GM12878 (cell line): ENCODE results near the gene B4GALNT4. TPM values are rescaled to one million over a fixed set of nuclear protein-coding genes. Genes with fewer than 3 reads are reported as not detected.
"Not testable (repeated sequence)": the region's sequence is repeated elsewhere in the genome, so short reads cannot be mapped to it uniquely, and the experiment has no call there.

Source experiments
- ATAC-seq: fragments of 200-7000 bp; cut with Tn5 transposase; 3 replicates; pipeline ENCODE4 v1.9.1; 2020; ENCODE audit warnings: mild to moderate bottlenecking, moderate library complexity
- BruUV-seq: library from RNA; stranded (reverse); fragments of 400-500 nt; replicated peaks from 2 replicates; lab custom pipeline; 2021; lab: Mats Ljungman, UMichigan
- CTCF ChIA-PET: fragments of 300-600 bp; sonication (Branson Sonifier 250); formaldehyde crosslinking; extraction: SDS; loops from one replicate; lab custom pipeline; 2021; ENCODE audit warnings: inconsistent platforms; lab: Yijun Ruan, JAX
- POLR2A ChIA-PET: fragments of 350-600 bp; formaldehyde crosslinking; extraction: SDS; loops from one replicate; lab custom pipeline; 2021; ENCODE audit warnings: inconsistent platforms; lab: Charles Lee
- RAD21 ChIA-PET: fragments of 300-600 bp; sonication (Branson Sonifier 250); formaldehyde crosslinking; loops from one replicate; lab custom pipeline; 2023; ENCODE audit warnings: antibody characterized with exemption; ENCODE audit not compliant: unreplicated experiment; lab: Charles Lee
- SMC1A ChIA-PET: fragments of 300-600 bp; sonication (Branson Sonifier 250); formaldehyde crosslinking; loops from one replicate; lab custom pipeline; 2023; ENCODE audit not compliant: unreplicated experiment, uncharacterized antibody; lab: Charles Lee
- DNase-seq: peaks from one replicate; pipeline ENCODE4 v3.0.0-alpha.2; 2011; ENCODE audit warnings: low read depth, low spot score
- FAIRE-seq: peaks from 3 replicates; lab custom pipeline; 2011; peaks lifted over from hg19 to GRCh38; lab: Jason Lieb, UNC
- H2AFZ ChIP-seq: 2 replicates; pipeline ENCODE4 v1.6.0; 2011; ENCODE audit warnings: low read depth, low read length, control low read depth; ENCODE audit not compliant: control insufficient read depth
- H3K27ac ChIP-seq: 2 replicates; pipeline ENCODE4 v1.5.1; 2011; ENCODE audit warnings: control low read depth; ENCODE audit not compliant: control insufficient read depth, insufficient read depth
- H3K27me3 ChIP-seq, 2 experiments: replicated peaks in 1 of 2; 2 replicates each; pipeline versions ENCODE4 v1.6.0 to v1.6.1; 2011; ENCODE audit warnings: low read length in 1 of 2; ENCODE audit not compliant: control insufficient read depth in 2 of 2, insufficient read depth in 2 of 2
- H3K36me3 ChIP-seq, 2 experiments: 2 replicates each; pipeline ENCODE4 v1.5.1; 2011; ENCODE audit warnings: low read length in 1 of 2; ENCODE audit not compliant: control insufficient read depth in 2 of 2, insufficient read depth in 2 of 2
- H3K4me1 ChIP-seq: 2 replicates; pipeline ENCODE4 v1.6.1; 2011; ENCODE audit warnings: mild to moderate bottlenecking, low read length, moderate library complexity, mixed read lengths; ENCODE audit not compliant: control insufficient read depth, insufficient read depth
- H3K4me2 ChIP-seq: 2 replicates; pipeline ENCODE4 v1.6.0; 2011; ENCODE audit warnings: control low read depth; ENCODE audit not compliant: control insufficient read depth, insufficient read depth
- H3K4me3 ChIP-seq: fragments of 200-600 bp; sonication (generic); 2 replicates; pipeline ENCODE4 v1.5.1; 2016
- H3K79me2 ChIP-seq: 2 replicates; pipeline ENCODE4 v1.6.0; 2011; ENCODE audit warnings: low read length; ENCODE audit not compliant: control insufficient read depth, insufficient read depth
- H3K9ac ChIP-seq: 2 replicates; pipeline ENCODE4 v1.8.0; 2011; ENCODE audit warnings: low read length, control low read depth, mixed read lengths; ENCODE audit not compliant: control insufficient read depth, insufficient read depth
- H3K9me3 ChIP-seq: replicated peaks from 3 replicates; pipeline ENCODE4 v1.5.1; 2011; ENCODE audit warnings: mild to moderate bottlenecking, low read length; ENCODE audit not compliant: control insufficient read depth, insufficient read depth
- H4K20me1 ChIP-seq: 2 replicates; pipeline ENCODE4 v1.6.0; 2011; ENCODE audit not compliant: control insufficient read depth, insufficient read depth
- CEBPB ChIP-seq, 2 experiments: fragments of 150-350 bp in 1 of 2; IDR thresholded peaks; 2 replicates each; pipeline ENCODE4 v1.6.1; 2012 to 2014; ENCODE audit warnings: low read depth in 2 of 2, low read length in 2 of 2, borderline replicate concordance in 1 of 2, inconsistent platforms in 1 of 2
- CHD2 ChIP-seq: IDR thresholded peaks from 2 replicates; pipeline ENCODE4 v1.6.1; 2011; ENCODE audit warnings: low read depth, low read length, improper control_type of control experiment, borderline replicate concordance
- EGR1 ChIP-seq, 2 experiments: IDR thresholded peaks; 1 replicate in 1 of 2; 2 replicates in 1 of 2; pipeline ENCODE4 v1.6.1; 2011 to 2012; ENCODE audit warnings: low read depth in 2 of 2, low read length in 2 of 2, borderline replicate concordance in 1 of 2, mild to moderate bottlenecking in 1 of 2, moderate library complexity in 1 of 2
- FOS ChIP-seq: IDR thresholded peaks from 3 replicates; pipeline ENCODE4 v1.6.1; 2011; ENCODE audit warnings: borderline replicate concordance; ENCODE audit not compliant: insufficient read length; ENCODE audit errors: extremely low read depth
- JUND ChIP-seq: IDR thresholded peaks from 2 replicates; pipeline ENCODE4 v1.6.1; 2012; ENCODE audit warnings: low read depth, mild to moderate bottlenecking, low read length, improper control_type of control experiment, moderate library complexity
- KDM1A ChIP-seq: fragments of 200-600 bp; sonication (generic); IDR thresholded peaks from 2 replicates; pipeline ENCODE4 v1.6.1; 2016; ENCODE audit warnings: borderline replicate concordance
- RB1 ChIP-seq: fragments of 450-650 bp; formaldehyde crosslinking; IDR thresholded peaks from 2 replicates; pipeline ENCODE4 v1.6.1; 2017; ENCODE audit warnings: mild to moderate bottlenecking, borderline replicate concordance
- ZNF207 ChIP-seq: fragments of 450-650 bp; IDR thresholded peaks from 2 replicates; pipeline ENCODE4 v1.6.1; 2014; ENCODE audit warnings: antibody characterized with exemption, mild to moderate bottlenecking, borderline replicate concordance
- ZNF274 ChIP-seq: IDR thresholded peaks from one replicate; pipeline ENCODE4 v1.8.0; 2011; ENCODE audit not compliant: insufficient read length, insufficient read depth
- WGBS: methylation state at CpG from one replicate; pipeline ENCODE4 v1.1.6; 2016; ENCODE audit warnings: low lambda C conversion rate; ENCODE audit not compliant: insufficient replicate concordance, insufficient coverage; ENCODE audit errors: missing lambda C conversion rate; 5-methylcytosine and 5-hydroxymethylcytosine counted together
- in situ Hi-C: fragments of 300-500 bp; cut with MboI; formaldehyde crosslinking; loops from 9 replicates; pipeline ENCODE4 v1.14.3; 2018; ENCODE audit warnings: mixed read lengths
- intact Hi-C: fragments of 100-400 bp; cut with micrococcal nuclease; formaldehyde crosslinking; loops from one replicate; pipeline ENCODE4 v1.14.2; 2022; ENCODE audit not compliant: unreplicated experiment
- polyA plus RNA-seq, 11 experiments: library from polyadenylated mRNA; depleted of rRNA in 4 of 11; unstranded in 6 of 11; stranded (reverse) in 5 of 11; fragments of >200 nt; fragmentation: Nextera tagmentation in 4 of 11; fragmentation: Illumina TruSeq in 1 of 11; extraction: Ambion mirVana in 4 of 11; extraction: Trizol in 1 of 11; gene quantifications; 1 replicate in 1 of 11; 2 replicates in 10 of 11; pipeline versions ENCODE4 v1.2.1 to v1.2.3, GENCODE V29; 2011 to 2016; ENCODE audit warnings: inconsistent platforms in 2 of 11, missing spikeins in 2 of 11, low read depth in 1 of 11
- total RNA-seq, 4 experiments: library from RNA; depleted of rRNA in 3 of 4; stranded (reverse); fragments of >200 nt in 3 of 4; fragmentation: Illumina TruSeq in 1 of 4; extraction: Trizol in 1 of 4; gene quantifications; 2 replicates each; pipeline versions ENCODE4 v1.2.1 to v1.2.3, GENCODE V29; 2013 to 2021
- TF ChIP-seq, protein P1 (sequence below): fragments of 450-650 bp; IDR thresholded peaks from 2 replicates; pipeline ENCODE4 v1.6.1; 2014; ENCODE audit warnings: mild to moderate bottlenecking

Gene B4GALNT4
- total and polyA plus RNA-seq, 10 of the 15 experiments (the other 5 are each of a cell fraction or from before 2014, with no cell fraction given) = 0.04 to 0.82 (median 0.40) TPM; not detected in 6

DNA sequence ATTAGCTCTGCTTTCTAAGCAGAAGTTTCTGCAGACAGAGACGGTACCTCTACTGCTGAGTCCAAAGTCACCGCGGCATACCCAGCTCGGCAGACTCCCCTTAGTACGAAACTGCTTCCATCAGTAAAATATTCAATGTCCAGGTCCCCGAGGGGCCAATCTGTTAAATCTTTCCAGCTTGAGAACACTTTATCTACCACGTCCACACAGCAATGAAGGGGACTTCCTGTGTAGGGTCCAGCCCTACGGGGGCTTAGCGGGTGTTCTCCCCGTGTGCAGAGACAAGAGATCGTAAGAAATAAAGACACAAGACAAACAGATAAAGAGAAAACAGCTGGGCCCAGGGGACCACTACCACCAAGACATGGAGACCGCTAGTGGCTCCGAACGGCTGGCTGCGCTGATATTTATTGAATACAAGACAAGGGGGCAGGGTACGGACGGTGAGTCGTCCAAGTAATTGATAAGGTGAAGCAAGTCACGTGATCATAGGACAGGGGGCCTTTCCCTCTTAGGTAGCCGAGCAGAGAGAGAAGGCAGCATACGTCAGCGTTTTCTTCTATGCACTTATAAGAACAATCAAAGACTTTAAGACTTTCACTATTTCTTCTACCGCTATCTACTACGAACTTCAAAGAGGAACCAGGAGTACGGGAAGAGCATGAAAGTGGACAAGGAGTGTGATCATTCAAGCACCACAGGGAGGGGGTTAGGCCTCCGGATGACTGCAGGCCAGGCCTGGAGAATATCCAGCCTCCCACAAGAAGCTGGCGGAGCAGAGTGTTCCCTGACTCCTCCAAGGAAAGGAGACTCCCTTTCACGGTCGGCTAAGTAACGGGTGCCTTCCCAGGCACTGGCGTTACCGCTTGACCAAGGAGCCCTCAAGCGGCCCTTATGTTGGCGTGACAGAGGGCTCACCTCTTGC, 44.4 kb upstream of the B4GALNT4 start:
- 79% methylated on average over 28 of the region's 34 CpGs for WGBS

DNA sequence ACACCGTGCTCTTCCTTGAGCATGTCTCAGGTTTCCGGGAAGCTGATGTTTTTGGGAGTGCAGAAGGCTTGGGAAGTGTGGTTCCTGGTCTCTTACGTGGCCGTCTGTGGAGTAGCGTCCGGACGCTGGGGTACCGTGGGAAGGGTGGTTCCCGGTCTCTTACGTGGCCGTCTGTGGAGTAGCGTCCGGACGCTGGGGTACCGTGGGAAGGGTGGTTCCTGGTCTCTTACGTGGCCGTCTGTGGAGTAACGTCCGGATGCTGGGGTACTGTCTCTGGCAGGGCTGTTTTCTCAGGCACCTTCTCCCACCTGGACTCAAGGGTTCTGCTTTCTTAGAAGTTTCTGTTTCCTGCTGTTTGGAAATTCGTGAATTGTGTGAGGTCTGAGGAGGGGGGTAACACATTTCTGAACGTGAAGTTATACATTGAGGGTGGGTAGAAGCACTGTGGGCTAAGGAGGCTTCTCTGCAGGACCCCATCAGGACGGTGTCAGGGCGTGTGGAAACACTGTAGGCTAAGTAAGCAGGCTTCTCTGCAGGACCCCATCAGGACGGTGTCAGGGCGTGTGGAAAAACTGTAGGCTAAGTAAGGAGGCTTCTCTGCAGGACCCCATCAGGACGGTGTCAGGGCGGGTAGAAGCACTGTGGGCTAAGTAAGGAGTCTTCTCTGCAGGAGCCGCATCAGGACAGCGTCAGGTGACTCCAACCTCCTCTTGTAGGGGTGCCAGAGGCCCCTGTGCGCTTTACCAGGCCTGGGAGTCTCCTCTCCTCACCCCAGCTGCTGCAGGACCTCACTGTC, 43.3 kb upstream of the B4GALNT4 start:
- 88% methylated on average over 30 of the region's 30 CpGs for WGBS
- Histone ChIP-seq H3K4me3 (peak overlapping the region; percentile 56), H2AFZ (peak overlapping the region; percentile 80), H3K36me3 (no peaks in the 10 kb centered on the region), H3K4me2 (peak overlapping the region; percentile 100), H3K79me2 (peaks cover 4% of the 10 kb centered on the region), H3K27me3 (no peaks in the 10 kb centered on the region), H3K9ac (peak overlapping the region; percentile 98), H3K9me3 (no peaks in the 10 kb centered on the region), H3K4me1 (peaks cover 43% of the 10 kb centered on the region), H3K27ac (peak overlapping the region; percentile 100), H4K20me1 (no peaks in the 10 kb centered on the region)
- ChIA-PET POLR2A (interaction anchor here (0.7 to 6.0 kb wide), 8 partner anchors 9 to 88 kb away, joined by 3 to 86 read pairs (median 8); no protein-coding TSS in a partner anchor), CTCF (interaction anchor here (1.6 to 5.3 kb wide), 3 partner anchors 10 to 29 kb away, joined by 4 to 43 read pairs (median 10); no protein-coding TSS in a partner anchor), SMC1A (interaction anchor here (1.0 to 1.8 kb wide), 2 partner anchors 21 to 29 kb away, joined by 3 to 18 read pairs; no protein-coding TSS in a partner anchor), RAD21 (interaction anchor here (1.5 to 5.2 kb wide), 7 partner anchors 9 to 29 kb away, joined by 3 to 68 read pairs (median 7); no protein-coding TSS in a partner anchor)
- peak; percentile 47 for FAIRE-seq
- in situ Hi-C loops = no loop called here
- no peak for DNase-seq
- intact Hi-C loops = no loop called here
- BruUV-seq = no TSS peak
- no peak for ATAC-seq
- TF ChIP-seq FOS (no peak), RB1 (no peak), ZNF274 (no peak), CHD2 (no peak), CEBPB (IDR thresholded peaks at IDR 0.05; ENCODE audit: borderline replicate concordance in 1 of 2, low read depth in 2 of 2, low read length in 2 of 2) (no peak), KDM1A (no peak), EGR1 (IDR thresholded peaks at IDR 0.05; ENCODE audit: borderline replicate concordance in 1 of 2, low read depth in 2 of 2, low read length in 2 of 2) (no peak), JUND (no peak), ZNF207 (no peak)
- TF ChIP-seq, protein P1, sequence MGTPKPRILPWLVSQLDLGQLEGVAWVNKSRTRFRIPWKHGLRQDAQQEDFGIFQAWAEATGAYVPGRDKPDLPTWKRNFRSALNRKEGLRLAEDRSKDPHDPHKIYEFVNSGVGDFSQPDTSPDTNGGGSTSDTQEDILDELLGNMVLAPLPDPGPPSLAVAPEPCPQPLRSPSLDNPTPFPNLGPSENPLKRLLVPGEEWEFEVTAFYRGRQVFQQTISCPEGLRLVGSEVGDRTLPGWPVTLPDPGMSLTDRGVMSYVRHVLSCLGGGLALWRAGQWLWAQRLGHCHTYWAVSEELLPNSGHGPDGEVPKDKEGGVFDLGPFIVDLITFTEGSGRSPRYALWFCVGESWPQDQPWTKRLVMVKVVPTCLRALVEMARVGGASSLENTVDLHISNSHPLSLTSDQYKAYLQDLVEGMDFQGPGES = no peak

More for the DNA sequence above, 44.4 kb upstream of the B4GALNT4 start:
- H3K79me2 ChIP-seq, H4K20me1 ChIP-seq, H3K36me3 ChIP-seq, intact Hi-C loops, H3K4me2 ChIP-seq, BruUV-seq, ATAC-seq, H3K27me3 ChIP-seq, H3K27ac ChIP-seq, H2AFZ ChIP-seq, in situ Hi-C loops, FAIRE-seq, DNase-seq, H3K4me3 ChIP-seq, H3K9me3 ChIP-seq, H3K9ac ChIP-seq: not testable (repeated sequence)
- ChIA-PET CTCF (interaction anchor here (0.9 to 3.4 kb wide), 2 partner anchors 30 kb away, joined by 3 to 10 read pairs; no protein-coding TSS in a partner anchor), RAD21 (interaction anchor here (2.8 kb wide), 1 partner anchor 8 kb away, joined by 14 read pairs; no protein-coding TSS in a partner anchor), POLR2A (interaction anchor here (0.8 to 1.0 kb wide), 2 partner anchors 9 to 11 kb away, joined by 3 to 5 read pairs; no protein-coding TSS in a partner anchor), SMC1A (interaction anchor here (1.0 to 1.3 kb wide), 2 partner anchors 10 to 20 kb away, joined by 3 to 4 read pairs; no protein-coding TSS in a partner anchor)
- peaks cover 31% of the 10 kb centered on the region for H3K4me1 ChIP-seq
